WERI-Rb-1 (cell line): Measurements from ENCODE around the gene NR6A1.

ENCODE experiments used
- DNase-seq: peaks from one replicate; pipeline ENCODE4 v3.0.0-alpha.2; 2020
- H3K27ac ChIP-seq: fragments of 250-450 bp; sonication (Bioruptor Pico); 2 replicates; pipeline ENCODE4 v1.5.1; 2020; ENCODE audit warnings: mild to moderate bottlenecking, moderate library complexity
- H3K27me3 ChIP-seq: fragments of 250-450 bp; sonication (Bioruptor Pico); 2 replicates; pipeline ENCODE4 v1.5.1; 2021; ENCODE audit warnings: mild to moderate bottlenecking, low read depth, moderate library complexity; ENCODE audit not compliant: insufficient read depth, severe bottlenecking
- H3K36me3 ChIP-seq: fragments of 250-450 bp; sonication (Bioruptor Pico); 2 replicates; pipeline ENCODE4 v1.5.1; 2020; ENCODE audit warnings: mild to moderate bottlenecking, moderate library complexity
- H3K4me3 ChIP-seq: 2 replicates; pipeline ENCODE4 v1.5.1; 2011; ENCODE audit warnings: low read depth, mild to moderate bottlenecking, control low read depth, low read length
- H3K9me3 ChIP-seq: fragments of 250-450 bp; sonication (Bioruptor Pico); 2 replicates; pipeline ENCODE4 v1.5.1; 2021; ENCODE audit warnings: mild to moderate bottlenecking, moderate library complexity; ENCODE audit not compliant: severe bottlenecking
- TF ChIP-seq, protein P1 (sequence below): IDR thresholded peaks from 2 replicates; pipeline ENCODE4 v1.5.1; 2011; ENCODE audit warnings: low read depth, mild to moderate bottlenecking, control low read depth, inconsistent platforms, low read length

NR6A1 gene

DNA sequence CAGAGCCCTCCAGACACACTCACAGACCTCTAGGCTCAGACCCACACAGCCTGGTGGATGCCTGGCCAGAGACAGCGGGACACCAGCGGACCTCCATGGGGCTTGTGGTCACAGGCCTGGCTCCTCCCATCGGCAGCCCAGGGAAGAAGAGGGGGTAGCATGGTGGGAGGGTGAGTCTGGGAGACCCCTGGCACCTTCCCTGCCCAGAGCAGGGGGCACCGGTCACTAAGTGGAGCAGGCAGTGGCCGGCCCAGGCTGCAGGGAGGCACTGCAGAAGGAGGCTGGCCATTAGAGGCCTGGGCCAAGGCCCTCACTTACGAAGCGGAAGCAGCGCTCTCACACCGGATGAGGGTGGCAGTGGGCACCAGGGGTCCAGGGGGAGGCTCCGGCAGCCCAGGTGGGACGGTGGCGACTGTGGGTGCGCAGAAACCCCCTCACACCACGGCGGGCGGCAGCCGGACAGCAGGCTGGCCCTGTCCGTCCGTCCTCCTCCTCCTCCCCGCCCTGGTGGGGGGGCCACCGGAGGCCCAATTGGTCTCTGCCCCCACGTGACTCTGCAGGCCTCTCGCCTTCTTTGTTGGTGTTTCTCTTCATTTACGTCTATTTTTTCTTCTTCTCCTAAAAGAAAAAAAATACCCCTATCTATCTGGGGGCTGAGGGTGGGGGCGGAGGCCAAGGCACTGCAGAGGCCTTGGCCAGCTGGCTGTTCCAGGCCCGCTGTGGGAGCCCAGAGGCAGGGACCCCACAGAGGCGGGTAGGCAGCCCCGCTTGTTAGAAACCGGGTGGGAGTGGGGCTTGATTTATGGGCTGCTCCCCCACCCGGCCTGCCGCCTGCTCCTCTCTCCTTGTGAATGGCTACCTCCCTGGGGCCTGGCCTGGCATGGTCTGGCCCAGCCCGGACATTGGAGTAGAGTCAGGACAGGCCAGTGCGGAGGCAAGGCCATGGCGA is 263.9 kb downstream of the NR6A1 start, which contains the start of gene NR5A1:
Gene NR5A1, minus strand, starts transcription at position 469 of the 949 bp plus-strand sequence. CDS start 4,004 bp downstream, outside the sequence.
- H3K4me3 ChIP-seq = no peak within 1 kb of the TSS

DNA sequence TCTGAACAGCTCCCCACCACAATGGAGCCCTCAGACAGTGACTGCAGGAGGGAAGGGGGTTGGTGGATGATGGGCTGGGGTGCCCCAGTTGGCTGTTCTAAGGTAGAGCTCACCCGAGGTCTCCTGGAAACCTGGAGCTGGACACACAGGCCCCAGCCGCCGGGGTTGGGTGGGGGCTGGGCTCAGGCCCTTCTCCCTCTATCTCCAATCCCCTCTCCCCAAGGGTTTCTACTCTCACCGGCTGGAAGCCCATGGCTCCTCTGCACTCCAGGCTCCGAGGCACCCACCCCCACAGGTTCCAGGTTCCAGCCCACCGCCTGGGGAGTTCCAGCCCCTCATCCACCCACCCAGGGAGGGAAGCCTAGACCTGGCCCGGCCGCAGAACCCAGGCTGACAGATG is 264.7 kb downstream of the NR6A1 start:
- Histone ChIP-seq H3K9me3 (peaks cover 7% of the 10 kb centered on the region), H3K27me3 (peaks cover 13% of the 10 kb centered on the region), H3K36me3 (no peaks in the 10 kb centered on the region), H3K4me3 (no peak overlapping the region), H3K27ac (no peak overlapping the region)
- DNase-seq = no peak
- TF ChIP-seq, protein P1, sequence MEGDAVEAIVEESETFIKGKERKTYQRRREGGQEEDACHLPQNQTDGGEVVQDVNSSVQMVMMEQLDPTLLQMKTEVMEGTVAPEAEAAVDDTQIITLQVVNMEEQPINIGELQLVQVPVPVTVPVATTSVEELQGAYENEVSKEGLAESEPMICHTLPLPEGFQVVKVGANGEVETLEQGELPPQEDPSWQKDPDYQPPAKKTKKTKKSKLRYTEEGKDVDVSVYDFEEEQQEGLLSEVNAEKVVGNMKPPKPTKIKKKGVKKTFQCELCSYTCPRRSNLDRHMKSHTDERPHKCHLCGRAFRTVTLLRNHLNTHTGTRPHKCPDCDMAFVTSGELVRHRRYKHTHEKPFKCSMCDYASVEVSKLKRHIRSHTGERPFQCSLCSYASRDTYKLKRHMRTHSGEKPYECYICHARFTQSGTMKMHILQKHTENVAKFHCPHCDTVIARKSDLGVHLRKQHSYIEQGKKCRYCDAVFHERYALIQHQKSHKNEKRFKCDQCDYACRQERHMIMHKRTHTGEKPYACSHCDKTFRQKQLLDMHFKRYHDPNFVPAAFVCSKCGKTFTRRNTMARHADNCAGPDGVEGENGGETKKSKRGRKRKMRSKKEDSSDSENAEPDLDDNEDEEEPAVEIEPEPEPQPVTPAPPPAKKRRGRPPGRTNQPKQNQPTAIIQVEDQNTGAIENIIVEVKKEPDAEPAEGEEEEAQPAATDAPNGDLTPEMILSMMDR = no peak

More for the DNA sequence above, 263.9 kb downstream of the NR6A1 start, which contains the start of gene NR5A1:
- peaks cover 13% of the 10 kb centered on the region for H3K27me3 ChIP-seq
- TF ChIP-seq, protein P1 = no peak
- no peak for DNase-seq
- H3K9me3 ChIP-seq = peaks cover 7% of the 10 kb centered on the region
- H3K27ac ChIP-seq = no peak within 1 kb of the TSS
- no peaks in the 10 kb centered on the region for H3K36me3 ChIP-seq

DNA sequence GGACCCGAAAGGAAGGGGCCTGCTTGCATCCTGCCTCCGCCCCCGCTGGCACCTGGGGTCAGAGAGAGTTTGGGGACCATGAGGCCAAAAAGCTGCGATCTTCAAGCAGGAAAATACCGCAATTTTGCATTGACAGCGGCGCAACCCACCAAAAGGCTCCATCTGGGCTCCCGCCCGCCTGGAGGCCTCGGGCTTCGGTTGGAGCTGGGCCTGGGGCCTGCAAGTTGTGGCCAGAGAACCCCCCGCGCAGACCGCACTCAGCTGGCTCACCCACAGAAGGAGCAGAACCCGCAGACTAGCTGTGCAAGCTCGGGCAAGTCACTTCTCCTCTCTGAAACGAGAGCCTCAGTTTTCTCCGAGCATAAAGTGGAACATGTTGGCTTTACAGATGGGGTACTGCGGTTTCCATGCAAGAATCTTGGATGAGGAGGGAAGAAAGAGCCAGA is 265.2 kb downstream of the NR6A1 start:
- TF ChIP-seq, protein P1 = no peak
- no peak for DNase-seq

GRCh38 chr9:124505006-124505900 is 265.9 kb downstream of the NR6A1 start:
- H3K36me3 ChIP-seq = no peaks in the 10 kb centered on the region
- peak; percentile 9 for DNase-seq
- H3K4me3 ChIP-seq = no peak overlapping the region; the same call in 1 of the 2 replicates
- TF ChIP-seq, protein P1 = peak; percentile 49
- H3K27me3 ChIP-seq = peaks cover 13% of the 10 kb centered on the region
- H3K27ac ChIP-seq = no peak overlapping the region
- H3K9me3 ChIP-seq = peaks cover 7% of the 10 kb centered on the region

More for the DNA sequence above, 265.2 kb downstream of the NR6A1 start:
- Histone ChIP-seq H3K9me3 (peaks cover 7% of the 10 kb centered on the region), H3K27ac (no peak overlapping the region), H3K36me3 (no peaks in the 10 kb centered on the region), H3K4me3 (no peak overlapping the region), H3K27me3 (peaks cover 13% of the 10 kb centered on the region)

DNA sequence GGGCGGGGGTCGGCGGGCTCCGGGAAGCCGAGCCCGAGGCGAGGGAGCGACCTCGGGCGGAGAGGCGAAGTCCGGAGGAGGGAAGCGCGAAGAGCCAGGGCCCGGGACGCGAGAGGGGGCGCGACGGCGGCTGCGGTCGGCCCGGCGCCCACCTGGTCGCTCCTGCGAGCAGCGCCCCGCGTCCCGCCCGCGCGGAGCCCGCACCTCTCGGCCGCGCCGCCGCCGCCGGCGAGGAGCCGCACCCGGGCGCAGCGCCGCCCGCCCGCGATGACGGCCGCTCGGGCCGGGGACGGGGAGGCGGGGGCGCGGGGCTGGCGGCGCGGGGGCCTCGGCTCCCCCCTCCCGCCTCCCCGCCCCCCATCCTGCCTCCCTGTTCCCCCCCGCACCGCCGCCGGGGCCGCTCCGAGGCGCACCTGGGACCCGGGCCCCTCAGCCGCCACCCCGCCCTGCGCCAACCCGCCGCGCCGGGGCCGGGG is 266.5 kb downstream of the NR6A1 start:
- Histone ChIP-seq H3K4me3 (peak overlapping the region; percentile 32), H3K36me3 (no peaks in the 10 kb centered on the region), H3K9me3 (peaks cover 7% of the 10 kb centered on the region), H3K27ac (no peak overlapping the region), H3K27me3 (peaks cover 13% of the 10 kb centered on the region)
- TF ChIP-seq, protein P1 = no peak
- DNase-seq = peak; percentile 10
